ENCODE results near the gene RAB3GAP1. TPM values are rescaled to one million over a fixed set of nuclear protein-coding genes. Genes with fewer than 3 reads are reported as not detected.
"Not testable (repeated sequence)": the region's sequence is repeated elsewhere in the genome, so short reads cannot be mapped to it uniquely, and the experiment has no call there.

RAB3GAP1 gene
- total RNA-seq, 4 donors from 2014 or later: 71.8 to 76.9 (median 72.3) TPM

DNA sequence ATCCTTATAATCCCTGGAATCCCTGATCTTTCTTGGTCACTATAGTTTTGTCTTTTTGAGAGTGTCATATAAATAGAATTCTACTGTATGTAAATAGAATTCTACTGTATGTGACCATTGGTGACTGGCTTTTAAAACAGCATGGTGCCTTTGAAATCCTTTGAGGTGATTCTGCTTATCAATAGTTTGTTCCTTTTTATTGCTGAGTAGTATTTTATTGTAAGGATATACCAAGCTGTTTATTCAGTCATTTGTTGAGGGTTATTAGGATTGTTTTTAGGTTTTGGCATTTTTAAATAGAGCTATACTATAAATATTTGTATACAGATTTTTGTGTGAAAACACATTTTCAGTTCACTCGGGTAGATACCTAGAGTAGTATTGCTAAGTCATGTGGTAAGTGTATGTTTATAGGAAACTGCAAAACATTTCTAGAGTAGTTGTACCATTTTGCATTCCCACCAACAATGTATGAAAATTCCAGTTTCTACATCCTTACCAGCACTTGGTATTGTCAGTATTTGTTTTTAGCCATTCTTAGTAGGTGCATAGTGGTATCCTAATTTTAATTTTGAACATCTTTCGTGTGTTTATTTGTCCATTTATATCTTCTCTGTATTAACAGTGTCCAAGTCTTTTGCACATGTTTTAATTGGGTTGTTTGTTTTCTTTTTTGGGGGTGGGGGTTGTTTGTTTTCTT is 45.6 kb downstream of the RAB3GAP1 start:
- H3K27ac ChIP-seq: no peak overlapping the region
- WGBS, 2 donors (ENCODE audit: low coverage in 1 of 2): 92 to 95% methylated on average over 2 of the region's 2 CpGs
- TF ChIP-seq CTCF (IDR thresholded peaks at IDR 0.05) (no peak), POLR2AphosphoS5 (IDR thresholded peaks at IDR 0.05) (no peak), EP300 (IDR thresholded peaks at IDR 0.05) (no peak), POLR2A (IDR thresholded peaks at IDR 0.05) (no peak)
- H3K9me3 ChIP-seq: no peaks in the 10 kb centered on the region
- peaks cover 0 to 31% of the 10 kb centered on the region in 2 donors for H3K36me3 ChIP-seq
- peaks cover 0 to 12% (median 0%) of the 10 kb centered on the region in 3 donors for H3K4me1 ChIP-seq
- H3K27me3 ChIP-seq: no peaks in the 10 kb centered on the region
- no peak for ATAC-seq
- no peak overlapping the region for H3K4me3 ChIP-seq

- Histone ChIP-seq H3K36me3 (peaks cover 0 to 13% of the 10 kb centered on the region in 2 donors), H3K9me3 (no peaks in the 10 kb centered on the region), H3K4me1 (peaks cover 0 to 12% (median 0%) of the 10 kb centered on the region in 3 donors), H3K4me3 (no peak overlapping the region), H3K27ac (no peak overlapping the region), H3K27me3 (no peaks in the 10 kb centered on the region)
- no peak for ATAC-seq
- WGBS, 2 donors (ENCODE audit: low coverage in 1 of 2): 58 to 61% methylated on average over 5 of the region's 5 CpGs
- TF ChIP-seq EP300 (IDR thresholded peaks at IDR 0.05) (no peak), POLR2A (IDR thresholded peaks at IDR 0.05) (no peak), CTCF (IDR thresholded peaks at IDR 0.05) (no peak), POLR2AphosphoS5 (IDR thresholded peaks at IDR 0.05) (no peak)
Observed at GRCh38 chr2:135099802-135100483, 47.9 kb downstream of the RAB3GAP1 start.

DNA sequence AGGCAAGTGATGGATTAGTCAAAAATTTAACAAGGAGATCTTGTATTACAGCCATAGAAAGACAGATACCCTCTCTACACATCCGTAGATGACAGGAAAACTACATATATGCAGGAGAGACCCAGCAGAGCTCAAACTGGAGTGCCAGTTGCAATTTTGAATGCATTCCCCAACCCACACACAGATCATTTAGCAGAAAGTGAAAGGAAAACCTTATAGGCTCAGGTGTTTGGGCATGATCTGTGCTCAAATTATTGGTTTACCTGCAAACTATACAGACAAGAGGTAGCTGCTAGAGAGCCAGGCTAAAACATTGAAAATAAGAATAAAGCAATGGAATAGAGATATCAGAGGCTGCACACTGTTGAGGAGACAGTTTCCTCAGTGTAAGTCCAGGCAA is 51.8 kb downstream of the RAB3GAP1 start:
- no peaks in the 10 kb centered on the region for H3K27me3 ChIP-seq
- peaks cover 0 to 21% of the 10 kb centered on the region in 2 donors for H3K36me3 ChIP-seq
- no peaks in the 10 kb centered on the region for H3K9me3 ChIP-seq
- peaks cover 0 to 12% (median 0%) of the 10 kb centered on the region in 3 donors for H3K4me1 ChIP-seq
- H3K27ac ChIP-seq: no peak overlapping the region
- ATAC-seq: no peak
- WGBS, 2 donors (ENCODE audit: low coverage in 1 of 2): 17 to 100% methylated on average over 1 of the region's 1 CpG
- TF ChIP-seq CTCF (IDR thresholded peaks at IDR 0.05): no peak
- TF ChIP-seq POLR2AphosphoS5 (IDR thresholded peaks at IDR 0.05): no peak
- no peak for TF ChIP-seq POLR2A (IDR thresholded peaks at IDR 0.05)
- no peak for TF ChIP-seq EP300 (IDR thresholded peaks at IDR 0.05)
- H3K4me3 ChIP-seq: no peak overlapping the region

DNA sequence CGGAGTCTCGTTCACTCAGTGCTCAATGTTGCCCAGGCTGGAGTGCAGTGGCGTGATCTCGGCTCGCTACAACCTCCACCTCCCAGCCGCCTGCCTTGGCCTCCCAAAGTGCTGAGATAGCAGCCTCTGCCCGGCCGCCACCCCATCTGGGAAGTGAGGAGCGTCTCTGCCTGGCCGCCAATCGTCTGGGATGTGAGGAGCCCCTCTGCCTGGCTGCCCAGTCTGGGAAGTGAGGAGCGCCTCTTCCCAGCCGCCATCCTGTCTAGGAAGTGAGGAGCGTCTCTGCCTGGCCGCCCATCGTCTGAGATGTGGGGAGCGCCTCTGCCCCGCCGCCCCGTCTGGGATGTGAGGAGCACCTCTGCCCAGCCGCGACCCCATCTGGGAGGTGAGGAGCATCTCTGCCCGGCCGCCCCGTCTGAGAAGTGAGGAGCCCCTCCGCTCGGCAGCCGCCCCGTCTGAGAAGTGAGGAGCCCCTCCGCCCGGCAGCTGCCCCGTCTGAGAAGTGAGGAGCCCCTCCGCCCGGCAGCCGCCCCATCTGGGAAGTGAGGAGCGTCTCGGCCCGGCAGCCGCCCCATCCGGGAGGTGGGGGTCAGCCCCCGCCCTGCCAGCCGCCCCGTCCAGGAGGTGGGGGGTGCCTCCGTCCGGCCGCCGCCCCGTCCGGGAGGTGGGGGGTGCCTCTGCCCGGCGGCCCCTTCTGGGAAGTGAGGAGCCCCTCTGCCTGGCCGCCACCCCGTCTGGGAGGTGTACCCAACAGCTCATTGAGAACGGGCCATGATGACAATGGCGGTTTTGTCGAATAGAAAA is 53.6 kb downstream of the RAB3GAP1 start:
- H3K36me3 ChIP-seq: peaks cover 0 to 21% of the 10 kb centered on the region in 2 donors
- H3K9me3 ChIP-seq, H3K27me3 ChIP-seq, H3K27ac ChIP-seq, ATAC-seq, H3K4me3 ChIP-seq, H3K4me1 ChIP-seq: not testable (repeated sequence)
- 88% methylated on average over 7 of the region's 56 CpGs; no CpG with 5 or more reads in 1 of the 2 donors for WGBS, 2 donors (ENCODE audit: low coverage in 1 of 2)

DNA sequence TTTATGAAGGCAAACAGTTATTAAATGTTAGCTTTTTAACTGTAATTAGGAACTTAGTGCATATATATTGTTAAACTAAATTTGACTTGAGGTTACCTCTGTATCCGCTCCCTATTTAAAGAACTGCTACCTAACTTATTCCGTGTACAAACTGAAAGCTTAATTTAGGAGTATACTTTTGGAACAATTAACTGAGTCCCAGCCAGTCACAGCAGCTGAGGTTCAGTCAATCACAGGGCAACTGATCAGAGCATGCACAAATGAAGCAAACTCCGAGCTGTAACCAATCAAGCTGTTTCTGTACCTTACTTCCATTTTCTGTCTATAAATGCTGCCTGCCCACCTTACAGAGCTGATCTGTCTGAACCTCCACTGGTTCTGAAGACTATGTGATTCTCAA is 61.2 kb downstream of the RAB3GAP1 start:
- no peak for TF ChIP-seq POLR2A (IDR thresholded peaks at IDR 0.05)
- no peaks in the 10 kb centered on the region for H3K27me3 ChIP-seq
- no peaks in the 10 kb centered on the region for H3K9me3 ChIP-seq
- peaks cover 0 to 42% of the 10 kb centered on the region in 2 donors for H3K36me3 ChIP-seq
- 91 to 94% methylated on average over 2 to 3 of the region's 3 CpGs for WGBS, 2 donors (ENCODE audit: low coverage in 1 of 2)
- no peaks in the 10 kb centered on the region for H3K4me1 ChIP-seq
- no peak overlapping the region for H3K27ac ChIP-seq
- H3K4me3 ChIP-seq: no peak overlapping the region
- no peak for ATAC-seq

Data from gastroesophageal sphincter (tissue), 4 donors.